Effector memory CD4-positive, alpha-beta T cell (primary cell): ENCODE measurements around the gene AGAP2.
"Not testable (repeated sequence)": the region's sequence is repeated elsewhere in the genome, so short reads cannot be mapped to it uniquely, and the experiment has no call there.

Experiments
- DNase-seq, 3 donors: peaks; one replicate each; pipeline ENCODE4 v3.0.0-alpha.2; 2020
- H3K27ac ChIP-seq: 2 replicates; pipeline ENCODE4 v1.7.0; 2013; ENCODE audit warnings: mild to moderate bottlenecking, low read length, moderate library complexity; ENCODE audit not compliant: insufficient read depth, poor library complexity, severe bottlenecking
- H3K27me3 ChIP-seq: replicated peaks from 2 replicates; pipeline ENCODE4 v1.7.0; 2013; ENCODE audit warnings: mild to moderate bottlenecking, low read length; ENCODE audit not compliant: insufficient read depth, control insufficient read depth, poor library complexity, severe bottlenecking
- H3K36me3 ChIP-seq: 2 replicates; pipeline ENCODE4 v1.7.0; 2013; ENCODE audit warnings: mild to moderate bottlenecking, low read length, moderate library complexity; ENCODE audit not compliant: control insufficient read depth, insufficient read depth
- H3K4me1 ChIP-seq: 2 replicates; pipeline ENCODE4 v1.7.0; 2013; ENCODE audit warnings: low read length, mild to moderate bottlenecking; ENCODE audit not compliant: control insufficient read depth, insufficient read depth, poor library complexity, severe bottlenecking
- H3K4me3 ChIP-seq: 2 replicates; pipeline ENCODE4 v1.7.0; 2013; ENCODE audit warnings: low read length, low read depth, mild to moderate bottlenecking; ENCODE audit not compliant: insufficient read depth, poor library complexity, severe bottlenecking
- H3K9me3 ChIP-seq: 2 replicates; pipeline ENCODE4 v1.7.0; 2013; ENCODE audit warnings: mild to moderate bottlenecking, low read length, moderate library complexity; ENCODE audit not compliant: control insufficient read depth

AGAP2 gene

GRCh38 chr12:57717846-57718640 is 20.5 kb downstream of the AGAP2 start:
- no peak overlapping the region for H3K4me3 ChIP-seq
- H3K36me3 ChIP-seq, result peaks cover 68% of the 10 kb centered on the region
- H3K9me3 ChIP-seq, result no peaks in the 10 kb centered on the region
- H3K4me1 ChIP-seq, result no peaks in the 10 kb centered on the region
- DNase-seq, result no peak
- H3K27ac ChIP-seq, result no peak overlapping the region
- no peaks in the 10 kb centered on the region for H3K27me3 ChIP-seq

- Histone ChIP-seq H3K9me3 (no peaks in the 10 kb centered on the region), H3K27ac (no peak overlapping the region), H3K27me3 (no peaks in the 10 kb centered on the region), H3K36me3 (peaks cover 74% of the 10 kb centered on the region), H3K4me1 (no peaks in the 10 kb centered on the region), H3K4me3 (no peak overlapping the region)
- DNase-seq, result no peak
These were observed 21.4 kb downstream of the AGAP2 start for GRCh38 chr12:57717131-57717530.

GRCh38 chr12:57716305-57716704 is 22.2 kb downstream of the AGAP2 start:
- H3K36me3 ChIP-seq, result peaks cover 67% of the 10 kb centered on the region
- H3K9me3 ChIP-seq, result no peaks in the 10 kb centered on the region
- H3K4me3 ChIP-seq, result no peak overlapping the region
- H3K27me3 ChIP-seq, result no peaks in the 10 kb centered on the region
- no peaks in the 10 kb centered on the region for H3K4me1 ChIP-seq
- no peak overlapping the region for H3K27ac ChIP-seq
- no peak for DNase-seq

- Histone ChIP-seq H3K4me1 (no peaks in the 10 kb centered on the region), H3K36me3 (peaks cover 62% of the 10 kb centered on the region), H3K27me3 (no peaks in the 10 kb centered on the region), H3K27ac (no peak overlapping the region), H3K9me3 (no peaks in the 10 kb centered on the region), H3K4me3 (no peak overlapping the region)
- no peak for DNase-seq
These were observed 22.8 kb downstream of the AGAP2 start for GRCh38 chr12:57715786-57716185.

GRCh38 chr12:57715036-57715748 is 23.4 kb downstream of the AGAP2 start:
- not testable (repeated sequence) for H3K27me3 ChIP-seq, DNase-seq, H3K4me3 ChIP-seq, H3K27ac ChIP-seq, H3K9me3 ChIP-seq, H3K4me1 ChIP-seq
- H3K36me3 ChIP-seq, result peaks cover 56% of the 10 kb centered on the region

GRCh38 chr12:57713209-57713608 is 25.3 kb downstream of the AGAP2 start:
- no peaks in the 10 kb centered on the region for H3K27me3 ChIP-seq
- H3K36me3 ChIP-seq, result peaks cover 41% of the 10 kb centered on the region
- H3K4me1 ChIP-seq, result no peaks in the 10 kb centered on the region
- no peaks in the 10 kb centered on the region for H3K9me3 ChIP-seq
- DNase-seq, result no peak
- no peak overlapping the region for H3K4me3 ChIP-seq
- no peak overlapping the region for H3K27ac ChIP-seq

GRCh38 chr12:57712701-57713100 is 25.8 kb downstream of the AGAP2 start:
- no peaks in the 10 kb centered on the region for H3K27me3 ChIP-seq
- no peak overlapping the region for H3K27ac ChIP-seq
- DNase-seq, result no peak
- no peaks in the 10 kb centered on the region for H3K4me1 ChIP-seq
- peaks cover 36% of the 10 kb centered on the region for H3K36me3 ChIP-seq
- H3K9me3 ChIP-seq, result no peaks in the 10 kb centered on the region
- no peak overlapping the region for H3K4me3 ChIP-seq

- Histone ChIP-seq H3K27me3 (no peaks in the 10 kb centered on the region), H3K27ac (no peak overlapping the region), H3K9me3 (no peaks in the 10 kb centered on the region), H3K36me3 (peaks cover 38% of the 10 kb centered on the region), H3K4me3 (no peak overlapping the region), H3K4me1 (no peaks in the 10 kb centered on the region)
- no peak for DNase-seq
These were observed 30.2 kb downstream of the AGAP2 start for GRCh38 chr12:57708296-57708695.

- no peak for DNase-seq
- Histone ChIP-seq H3K4me1 (no peaks in the 10 kb centered on the region), H3K36me3 (peaks cover 38% of the 10 kb centered on the region), H3K27me3 (no peaks in the 10 kb centered on the region), H3K27ac (no peak overlapping the region), H3K4me3 (no peak overlapping the region), H3K9me3 (no peaks in the 10 kb centered on the region)
These were observed 31.3 kb downstream of the AGAP2 start for GRCh38 chr12:57707250-57707649.

- Histone ChIP-seq H3K36me3 (peaks cover 51% of the 10 kb centered on the region), H3K27me3 (no peaks in the 10 kb centered on the region), H3K4me3 (no peak overlapping the region), H3K9me3 (no peaks in the 10 kb centered on the region), H3K27ac (no peak overlapping the region), H3K4me1 (no peaks in the 10 kb centered on the region)
- no peak for DNase-seq
These were observed 38.2 kb downstream of the AGAP2 start for GRCh38 chr12:57700317-57700716.
